Panc1 (cell line): ENCODE data around the gene DYNC1LI1. TPM values are rescaled to one million over a fixed set of nuclear protein-coding genes. Genes with fewer than 3 reads are reported as not detected.

ENCODE experiments used
- ATAC-seq: fragments of 200-7000 bp; cut with Tn5 transposase; 2 replicates; pipeline ENCODE4 v1.9.1; 2020; ENCODE audit warnings: mild to moderate bottlenecking, moderate library complexity
- BruUV-seq: library from RNA; stranded (reverse); fragments of 400-500 nt; replicated peaks from 2 replicates; lab custom pipeline; 2021; lab: Mats Ljungman, UMichigan
- CTCF ChIA-PET: fragments of 300-600 bp; sonication (Branson Sonifier 250); formaldehyde crosslinking; loops from one replicate; lab custom pipeline; 2022; ENCODE audit warnings: antibody characterized with exemption; lab: Charles Lee
- POLR2A ChIA-PET: fragments of 300-600 bp; sonication (Branson Sonifier 250); formaldehyde crosslinking; loops from one replicate; lab custom pipeline; 2022; ENCODE audit warnings: antibody characterized with exemption; lab: Charles Lee
- DNase-seq: peaks from one replicate; pipeline ENCODE4 v3.0.0-alpha.2; 2010; ENCODE audit warnings: low read depth, low spot score
- H3K27ac ChIP-seq: 2 replicates; pipeline ENCODE4 v1.5.1; 2011; ENCODE audit warnings: mild to moderate bottlenecking, low read length, inconsistent platforms
- H3K27me3 ChIP-seq: fragments of 200-500 bp; sonication (Bioruptor generic); 2 replicates; pipeline ENCODE4 v1.6.0; 2014; ENCODE audit warnings: low read length, inconsistent platforms; ENCODE audit not compliant: control insufficient read depth, insufficient read depth
- H3K36me3 ChIP-seq: fragments of 200-500 bp; sonication (Bioruptor generic); 2 replicates; pipeline ENCODE4 v1.5.1; 2014; ENCODE audit warnings: inconsistent platforms, mild to moderate bottlenecking, low read length, moderate library complexity; ENCODE audit not compliant: control insufficient read depth, insufficient read depth
- H3K4me1 ChIP-seq: 2 replicates; pipeline ENCODE4 v1.5.1; 2011; ENCODE audit warnings: inconsistent platforms, mild to moderate bottlenecking, low read length, moderate library complexity; ENCODE audit not compliant: control insufficient read depth, insufficient read depth
- H3K4me3 ChIP-seq, 2 experiments: 2 replicates each; pipeline ENCODE4 v1.5.1; 2011 to 2012; ENCODE audit warnings: low read depth in 2 of 2, low read length in 2 of 2, mild to moderate bottlenecking in 2 of 2, inconsistent platforms in 1 of 2, moderate library complexity in 1 of 2
- H3K9me3 ChIP-seq: fragments of 200-500 bp; sonication (Bioruptor generic); 2 replicates; pipeline ENCODE4 v1.5.1; 2014; ENCODE audit warnings: low read depth, mild to moderate bottlenecking, inconsistent platforms, low read length, moderate library complexity; ENCODE audit not compliant: control insufficient read depth, insufficient read depth
- CTCF ChIP-seq: fragments of 450-650 bp; IDR thresholded peaks from 2 replicates; pipeline ENCODE4 v1.5.1; 2017; ENCODE audit warnings: mild to moderate bottlenecking
- POLR2AphosphoS5 ChIP-seq: IDR thresholded peaks from 2 replicates; pipeline ENCODE4 v1.6.1; 2012; ENCODE audit warnings: mild to moderate bottlenecking, low read depth, low read length, moderate library complexity
- REST ChIP-seq, 2 experiments: IDR thresholded peaks; 2 replicates each; pipeline ENCODE4 v1.6.1; 2011 to 2012; ENCODE audit warnings: low read depth in 2 of 2, control low read depth in 1 of 2, low read length in 1 of 2, mild to moderate bottlenecking in 1 of 2, moderate library complexity in 1 of 2; ENCODE audit not compliant: insufficient read depth in 1 of 2
- SIN3A ChIP-seq: IDR thresholded peaks from 2 replicates; pipeline ENCODE4 v1.6.1; 2012; ENCODE audit warnings: low read depth, mild to moderate bottlenecking, low read length, moderate library complexity, borderline replicate concordance; ENCODE audit not compliant: insufficient read depth
- TCF7L2 ChIP-seq: IDR thresholded peaks from 2 replicates; pipeline ENCODE4 v1.6.1; 2011; ENCODE audit warnings: mild to moderate bottlenecking, low read depth, low read length, inconsistent platforms
- in situ Hi-C: cut with HindIII; loops from 2 replicates; pipeline ENCODE4 v1.10.0; 2016; ENCODE audit warnings: low sequenced_read_pairs, low pct_unique_long_range_greater_than_20kb
- intact Hi-C: fragments of 100-400 bp; cut with micrococcal nuclease; formaldehyde crosslinking; loops from one replicate; pipeline ENCODE4 v1.10.0; 2022; ENCODE audit not compliant: unreplicated experiment
- total RNA-seq: library from RNA; stranded (reverse); gene quantifications from one replicate; pipeline ENCODE4 v1.2.1, GENCODE V29; 2021; ENCODE audit not compliant: unreplicated experiment

The DYNC1LI1 gene
- total RNA-seq, 1 experiment from 2014 or later, result 30.5 TPM

- Histone ChIP-seq H3K4me1 (no peaks in the 10 kb centered on the region), H3K4me3 (no peak overlapping the region), H3K9me3 (no peaks in the 10 kb centered on the region), H3K27me3 (no peaks in the 10 kb centered on the region), H3K27ac (no peak overlapping the region), H3K36me3 (0 out of 2 replicates have a peak, but pooled peaks cover 5% of the 10 kb centered on the region)
- intact Hi-C loops, result no loop called here
- BruUV-seq, result no TSS peak
- TF ChIP-seq CTCF, result no peak
- no peak for TF ChIP-seq TCF7L2
- no peak for TF ChIP-seq POLR2AphosphoS5
- TF ChIP-seq SIN3A, result no peak
- TF ChIP-seq REST (IDR thresholded peaks at IDR 0.05; ENCODE audit: insufficient read depth in 1 of 2, low read depth in 2 of 2, low read length in 1 of 2), result no peak
- no peak for DNase-seq
- ChIA-PET POLR2A (no interaction called here), CTCF (no interaction called here)
- in situ Hi-C loops, result no loop called here
- ATAC-seq, result no peak
Measured at GRCh38 chr3:32562640-32563039, 8.0 kb downstream of the DYNC1LI1 start.

GRCh38 chr3:32557640-32558352 is 12.9 kb downstream of the DYNC1LI1 start:
- ChIA-PET CTCF (no interaction called here), POLR2A (no interaction called here)
- H3K27ac ChIP-seq, result no peak overlapping the region
- no peaks in the 10 kb centered on the region for H3K27me3 ChIP-seq
- no peak for TF ChIP-seq SIN3A
- TF ChIP-seq REST (IDR thresholded peaks at IDR 0.05; ENCODE audit: insufficient read depth in 1 of 2, low read depth in 2 of 2, low read length in 1 of 2), result no peak
- TF ChIP-seq TCF7L2, result no peak
- no peak for TF ChIP-seq CTCF
- no peak for TF ChIP-seq POLR2AphosphoS5
- no peak for ATAC-seq
- intact Hi-C loops (no loop called here), in situ Hi-C loops (no loop called here)
- no TSS peak for BruUV-seq
- DNase-seq, result no peak
- H3K9me3 ChIP-seq, result no peaks in the 10 kb centered on the region
- no peaks in the 10 kb centered on the region for H3K4me1 ChIP-seq
- H3K36me3 ChIP-seq, result no peaks in the 10 kb centered on the region
- H3K4me3 ChIP-seq, result no peak overlapping the region
